Memory B cell (primary cell): ENCODE data around the gene S100G.
A peak's percentile ranks its signal among the peaks of the same experiment; 100 is the strongest.

ENCODE experiments used
- ATAC-seq: fragments of 150-1000 bp; cut with Tn5 transposase; 2 replicates; pipeline ENCODE4 v1.10.0; 2021; ENCODE audit warnings: low read depth, mild to moderate bottlenecking, moderate library complexity
- DNase-seq, 2 donors: peaks; one replicate each; pipeline ENCODE4 v3.0.0; 2022; ENCODE audit warnings: low spot score in 2 of 2
- H3K27ac Mint-ChIP-seq: one replicate; pipeline ENCODE4 v1.8.0; 2022; ENCODE audit warnings: mild to moderate bottlenecking, moderate library complexity, mixed read lengths
- H3K27me3 Mint-ChIP-seq: one replicate; pipeline ENCODE4 v1.8.0; 2022; ENCODE audit warnings: mixed read lengths
- H3K36me3 Mint-ChIP-seq: one replicate; pipeline ENCODE4 v1.8.0; 2022; ENCODE audit warnings: mild to moderate bottlenecking, mixed read lengths
- H3K4me1 Mint-ChIP-seq: one replicate; pipeline ENCODE4 v1.8.0; 2022; ENCODE audit warnings: mixed read lengths
- H3K4me3 Mint-ChIP-seq: one replicate; pipeline ENCODE4 v1.8.0; 2022; ENCODE audit warnings: mild to moderate bottlenecking, moderate library complexity, mixed read lengths
- H3K9me3 Mint-ChIP-seq: one replicate; pipeline ENCODE4 v1.8.0; 2022; ENCODE audit warnings: mixed read lengths

Gene S100G

GRCh38 chrX:16662402-16662801 lies 12.4 kb downstream of the S100G start:
- Mint-ChIP-seq H3K27me3 (no peaks in the 10 kb centered on the region), H3K27ac (no peak overlapping the region), H3K4me1 (no peaks in the 10 kb centered on the region), H3K36me3 (peaks cover 13% of the 10 kb centered on the region), H3K4me3 (no peak overlapping the region), H3K9me3 (no peaks in the 10 kb centered on the region)
- no peak for DNase-seq
- ATAC-seq: no peak

DNA sequence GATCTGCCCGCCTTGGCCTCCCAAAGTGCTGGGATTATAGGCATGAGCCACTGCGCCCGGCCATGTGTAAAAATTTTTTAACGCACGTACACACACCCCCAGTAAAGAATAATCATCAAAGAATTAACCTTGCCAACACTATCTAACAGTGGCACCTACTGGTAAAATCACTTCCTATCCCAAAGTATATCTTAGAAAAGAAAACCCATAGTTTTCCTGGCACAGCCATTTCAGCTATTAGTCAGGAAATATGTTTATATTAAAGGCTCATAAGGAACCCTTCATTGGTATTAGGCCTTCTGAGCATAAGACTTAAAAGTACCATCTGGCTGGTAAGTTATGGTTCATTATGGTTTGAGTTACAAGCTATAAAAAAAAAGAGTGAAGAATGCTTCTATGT lies 14.1 kb downstream of the S100G start:
- no peaks in the 10 kb centered on the region for H3K4me1 Mint-ChIP-seq
- no peaks in the 10 kb centered on the region for H3K27me3 Mint-ChIP-seq
- H3K36me3 Mint-ChIP-seq: peaks cover 22% of the 10 kb centered on the region
- H3K9me3 Mint-ChIP-seq: no peaks in the 10 kb centered on the region
- no peak for ATAC-seq
- H3K27ac Mint-ChIP-seq: no peak overlapping the region
- no peak overlapping the region for H3K4me3 Mint-ChIP-seq
- DNase-seq: no peak

DNA sequence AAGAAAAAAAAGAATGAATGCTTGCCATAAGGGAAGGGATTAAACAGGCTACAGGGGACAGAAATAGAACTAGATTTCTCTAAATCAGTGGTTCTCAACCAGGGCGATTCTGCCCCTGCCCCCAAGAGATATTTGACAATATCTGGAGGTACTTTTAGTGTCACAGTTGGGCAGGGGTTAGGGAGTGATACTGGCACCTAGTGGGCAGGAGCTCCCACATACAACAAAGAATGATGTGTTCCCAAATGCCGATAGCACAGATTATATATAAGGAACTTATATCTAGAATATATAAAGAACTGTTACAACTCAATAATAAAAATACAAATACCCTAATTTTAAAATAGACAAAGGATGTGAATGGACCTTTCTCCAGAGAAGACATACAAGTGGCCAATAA lies 14.7 kb downstream of the S100G start:
- H3K9me3 Mint-ChIP-seq: no peaks in the 10 kb centered on the region
- no peak overlapping the region for H3K27ac Mint-ChIP-seq
- peaks cover 24% of the 10 kb centered on the region for H3K36me3 Mint-ChIP-seq
- no peaks in the 10 kb centered on the region for H3K4me1 Mint-ChIP-seq
- no peak overlapping the region for H3K4me3 Mint-ChIP-seq
- ATAC-seq (no peak), DNase-seq (no peak)
- H3K27me3 Mint-ChIP-seq: no peaks in the 10 kb centered on the region

GRCh38 chrX:16665089-16665488 lies 15.1 kb downstream of the S100G start:
- no peak for ATAC-seq
- Mint-ChIP-seq H3K4me3 (no peak overlapping the region), H3K9me3 (no peaks in the 10 kb centered on the region), H3K27ac (no peak overlapping the region), H3K36me3 (peaks cover 24% of the 10 kb centered on the region), H3K27me3 (no peaks in the 10 kb centered on the region), H3K4me1 (no peaks in the 10 kb centered on the region)
- DNase-seq: no peak

DNA sequence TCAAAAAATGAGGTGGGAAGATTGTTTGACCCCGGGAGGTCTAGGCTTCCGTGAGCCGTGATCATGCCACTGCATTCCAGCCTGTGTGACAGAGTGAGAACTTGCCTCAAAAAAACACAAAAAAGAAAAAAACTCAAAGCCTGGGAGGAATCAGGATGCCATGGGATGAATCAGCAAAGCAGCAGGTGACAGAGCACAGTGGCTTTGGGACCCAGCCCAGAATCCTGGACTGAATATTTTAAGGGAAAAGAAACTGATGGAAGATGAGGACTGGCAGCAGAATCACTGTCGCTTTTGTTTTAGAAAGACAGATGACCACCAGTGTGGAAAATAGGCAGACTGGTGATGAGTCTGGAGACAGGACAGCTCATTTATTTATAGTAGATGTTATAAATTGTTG lies 16.6 kb downstream of the S100G start:
- Mint-ChIP-seq H3K36me3 (peaks cover 24% of the 10 kb centered on the region), H3K9me3 (no peaks in the 10 kb centered on the region), H3K4me1 (no peaks in the 10 kb centered on the region), H3K27me3 (no peaks in the 10 kb centered on the region), H3K27ac (no peak overlapping the region), H3K4me3 (no peak overlapping the region)
- DNase-seq: no peak
- ATAC-seq: no peak

DNA sequence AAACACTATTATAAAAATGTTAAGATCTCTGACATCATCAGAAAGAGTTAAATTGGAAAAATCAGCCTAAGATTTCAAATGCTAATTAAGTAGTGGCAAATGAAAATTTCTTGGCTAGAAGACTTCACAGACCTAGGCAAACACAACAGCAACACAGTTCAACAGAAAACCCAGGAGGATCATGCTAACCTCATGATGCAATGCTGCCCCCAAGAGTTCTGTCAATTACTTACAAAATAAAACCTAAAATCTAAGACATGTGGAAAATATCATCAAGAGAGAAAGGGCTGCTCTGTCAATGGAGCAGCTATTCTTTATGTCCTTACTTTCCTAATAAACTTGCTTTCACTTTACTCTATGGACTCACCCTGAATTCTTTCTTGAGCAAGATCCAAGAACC lies 21.0 kb downstream of the S100G start:
- ATAC-seq (no peak), DNase-seq (no peak)

DNA sequence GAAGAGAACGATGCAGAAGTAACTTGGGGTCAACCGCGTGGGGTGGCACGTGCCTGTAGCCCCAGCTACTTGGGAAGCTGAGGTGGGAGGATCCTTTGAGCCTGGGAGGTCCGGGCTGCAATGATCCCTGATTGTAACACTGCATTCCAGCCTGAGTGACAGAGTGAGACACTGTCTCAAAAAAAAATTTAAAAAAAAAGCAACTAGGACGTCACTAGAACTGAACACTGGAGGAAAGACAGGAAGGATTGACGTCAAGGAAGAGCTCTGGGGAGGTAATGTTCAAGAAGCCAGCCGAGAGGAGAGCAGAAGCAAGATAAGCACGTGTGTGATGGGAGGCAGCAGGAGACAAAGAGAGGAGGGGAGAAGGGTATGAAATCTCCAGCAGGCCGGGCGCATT lies 28.7 kb downstream of the S100G start:
- Mint-ChIP-seq H3K27me3 (no peaks in the 10 kb centered on the region), H3K4me3 (no peak overlapping the region), H3K4me1 (no peaks in the 10 kb centered on the region), H3K27ac (no peak overlapping the region), H3K36me3 (peaks cover 12% of the 10 kb centered on the region), H3K9me3 (no peaks in the 10 kb centered on the region)
- no peak for ATAC-seq
- DNase-seq: no peak

More for the DNA sequence above, 21.0 kb downstream of the S100G start:
- Mint-ChIP-seq H3K4me3 (no peak overlapping the region), H3K9me3 (no peaks in the 10 kb centered on the region), H3K36me3 (peaks cover 16% of the 10 kb centered on the region), H3K4me1 (no peaks in the 10 kb centered on the region), H3K27me3 (no peaks in the 10 kb centered on the region), H3K27ac (no peak overlapping the region)

DNA sequence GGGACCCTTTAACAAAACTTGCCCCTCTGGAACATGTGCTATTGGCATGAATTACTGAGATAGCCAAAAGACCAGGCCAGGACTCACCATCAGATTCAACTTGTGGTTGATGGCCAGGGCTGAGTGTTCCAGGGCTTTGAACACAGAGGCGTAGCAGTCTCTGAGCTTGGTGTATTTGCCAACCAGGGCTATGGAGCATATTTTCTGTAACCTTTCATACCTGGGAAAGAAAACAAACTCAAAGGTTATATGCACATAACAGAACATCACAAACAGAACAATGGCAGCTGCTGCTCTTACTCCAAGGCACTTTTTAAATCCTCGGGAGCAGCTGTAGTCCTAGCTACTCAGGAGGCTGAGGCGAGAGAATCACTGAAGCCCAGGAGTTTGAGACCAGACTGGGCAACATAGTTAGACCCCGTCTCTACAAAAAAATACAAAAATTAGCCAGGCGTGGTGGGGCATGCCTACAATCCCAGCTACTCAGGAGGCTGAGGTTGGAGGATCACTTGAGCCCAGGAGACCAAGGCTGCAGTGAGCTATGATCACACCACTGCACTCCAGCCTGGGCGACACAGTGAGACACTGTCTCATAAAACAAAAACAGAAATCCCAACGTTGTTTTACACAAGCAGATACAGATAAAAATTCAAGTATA lies 33.2 kb downstream of the S100G start:
- DNase-seq (no peak), ATAC-seq (no peak)
- Mint-ChIP-seq H3K27ac (no peak overlapping the region), H3K4me1 (no peaks in the 10 kb centered on the region), H3K27me3 (no peaks in the 10 kb centered on the region), H3K36me3 (peaks cover 8% of the 10 kb centered on the region), H3K4me3 (no peak overlapping the region), H3K9me3 (no peaks in the 10 kb centered on the region)

- H3K27ac Mint-ChIP-seq: no peak overlapping the region
- H3K9me3 Mint-ChIP-seq: no peaks in the 10 kb centered on the region
- no peaks in the 10 kb centered on the region for H3K27me3 Mint-ChIP-seq
- no peak for ATAC-seq
- H3K4me3 Mint-ChIP-seq: no peak overlapping the region
- H3K4me1 Mint-ChIP-seq: no peaks in the 10 kb centered on the region
- H3K36me3 Mint-ChIP-seq: peaks cover 6% of the 10 kb centered on the region
- DNase-seq: no peak
These were observed 37.6 kb downstream of the S100G start for GRCh38 chrX:16687514-16687913.

DNA sequence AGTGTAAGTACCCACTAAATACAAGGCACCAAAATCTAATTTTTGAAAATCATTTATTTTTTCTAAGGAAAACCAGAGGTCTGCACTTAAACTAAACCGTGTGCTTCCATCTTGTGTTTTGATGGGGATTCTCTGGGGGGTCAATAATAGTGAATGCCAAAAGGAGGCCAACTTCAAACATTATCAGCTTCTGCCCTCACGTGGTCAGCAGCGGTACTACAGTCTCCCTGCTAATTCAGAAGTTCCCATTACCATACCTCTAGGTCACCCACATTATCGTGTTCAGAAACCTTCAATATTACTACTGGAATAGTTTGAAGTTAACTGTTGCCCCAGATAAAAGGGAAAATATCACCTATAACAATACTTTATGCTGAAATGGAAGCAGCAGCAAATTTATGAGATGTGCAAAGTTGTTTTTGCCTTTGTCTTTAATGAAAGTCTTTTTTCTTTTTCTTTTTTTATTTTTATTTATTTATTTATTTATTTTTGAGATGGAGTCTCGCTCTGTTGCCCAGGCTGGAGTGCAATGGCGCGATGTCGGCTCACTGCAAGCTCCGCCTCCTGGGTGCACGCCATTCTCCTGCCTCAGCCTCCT lies 45.2 kb downstream of the S100G start:
- Mint-ChIP-seq H3K9me3 (no peaks in the 10 kb centered on the region), H3K27me3 (no peaks in the 10 kb centered on the region), H3K36me3 (peaks cover 8% of the 10 kb centered on the region), H3K4me3 (no peak overlapping the region), H3K27ac (no peak overlapping the region), H3K4me1 (no peaks in the 10 kb centered on the region)
- peak; percentile 56 for ATAC-seq
- peak; percentile 54 to 67 for DNase-seq

- no peaks in the 10 kb centered on the region for H3K9me3 Mint-ChIP-seq
- H3K27ac Mint-ChIP-seq: no peak overlapping the region
- DNase-seq (no peak), ATAC-seq (no peak)
- peaks cover 6% of the 10 kb centered on the region for H3K36me3 Mint-ChIP-seq
- H3K27me3 Mint-ChIP-seq: no peaks in the 10 kb centered on the region
- no peaks in the 10 kb centered on the region for H3K4me1 Mint-ChIP-seq
- no peak overlapping the region for H3K4me3 Mint-ChIP-seq
These were observed 47.0 kb downstream of the S100G start for GRCh38 chrX:16696956-16697355.

DNA sequence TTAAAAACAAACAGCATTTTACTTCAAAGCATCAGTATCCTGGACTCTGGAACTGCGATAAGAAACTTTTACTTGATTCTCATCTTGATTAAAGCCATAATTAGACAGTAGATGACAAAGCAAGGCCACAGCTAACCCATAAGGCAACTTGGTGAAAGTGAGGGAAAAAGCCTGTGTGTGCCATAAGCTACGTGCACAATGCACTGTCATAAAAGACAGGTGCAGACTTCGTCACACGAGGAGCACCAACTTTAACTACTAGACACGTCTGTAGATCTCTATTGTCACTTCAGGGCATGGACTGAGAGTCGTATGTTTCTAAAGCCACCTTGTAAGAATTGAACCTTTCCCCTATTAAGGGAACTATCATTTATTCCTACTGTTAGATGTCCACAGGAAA lies 49.4 kb downstream of the S100G start:
- Mint-ChIP-seq H3K27ac (no peak overlapping the region), H3K27me3 (no peaks in the 10 kb centered on the region), H3K4me3 (no peak overlapping the region), H3K36me3 (no peaks in the 10 kb centered on the region), H3K9me3 (no peaks in the 10 kb centered on the region), H3K4me1 (no peaks in the 10 kb centered on the region)
- ATAC-seq (no peak), DNase-seq (no peak)

DNA sequence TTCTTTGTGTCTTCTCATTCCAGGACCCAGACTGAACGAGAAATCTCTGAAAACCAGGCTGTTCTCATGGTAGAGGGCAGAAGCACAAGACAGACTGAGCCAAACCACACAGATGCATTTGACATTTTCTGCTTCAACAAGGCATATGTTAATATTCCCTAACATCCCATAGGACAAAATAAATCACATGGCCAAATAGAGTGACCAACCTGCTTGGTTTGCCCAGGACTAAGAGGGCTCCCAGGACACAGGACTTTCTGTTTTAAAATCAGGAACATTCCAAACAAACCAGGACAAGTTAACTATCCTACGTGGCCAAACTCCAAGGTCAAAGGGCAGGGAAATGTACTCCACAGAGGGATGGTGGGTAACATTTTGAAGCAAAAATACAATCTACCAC lies 50.8 kb downstream of the S100G start:
- ATAC-seq (no peak), DNase-seq (no peak)
- no peaks in the 10 kb centered on the region for H3K27me3 Mint-ChIP-seq
- H3K27ac Mint-ChIP-seq: no peak overlapping the region
- no peaks in the 10 kb centered on the region for H3K9me3 Mint-ChIP-seq
- H3K36me3 Mint-ChIP-seq: no peaks in the 10 kb centered on the region
- no peak overlapping the region for H3K4me3 Mint-ChIP-seq
- H3K4me1 Mint-ChIP-seq: peaks cover 2% of the 10 kb centered on the region

DNA sequence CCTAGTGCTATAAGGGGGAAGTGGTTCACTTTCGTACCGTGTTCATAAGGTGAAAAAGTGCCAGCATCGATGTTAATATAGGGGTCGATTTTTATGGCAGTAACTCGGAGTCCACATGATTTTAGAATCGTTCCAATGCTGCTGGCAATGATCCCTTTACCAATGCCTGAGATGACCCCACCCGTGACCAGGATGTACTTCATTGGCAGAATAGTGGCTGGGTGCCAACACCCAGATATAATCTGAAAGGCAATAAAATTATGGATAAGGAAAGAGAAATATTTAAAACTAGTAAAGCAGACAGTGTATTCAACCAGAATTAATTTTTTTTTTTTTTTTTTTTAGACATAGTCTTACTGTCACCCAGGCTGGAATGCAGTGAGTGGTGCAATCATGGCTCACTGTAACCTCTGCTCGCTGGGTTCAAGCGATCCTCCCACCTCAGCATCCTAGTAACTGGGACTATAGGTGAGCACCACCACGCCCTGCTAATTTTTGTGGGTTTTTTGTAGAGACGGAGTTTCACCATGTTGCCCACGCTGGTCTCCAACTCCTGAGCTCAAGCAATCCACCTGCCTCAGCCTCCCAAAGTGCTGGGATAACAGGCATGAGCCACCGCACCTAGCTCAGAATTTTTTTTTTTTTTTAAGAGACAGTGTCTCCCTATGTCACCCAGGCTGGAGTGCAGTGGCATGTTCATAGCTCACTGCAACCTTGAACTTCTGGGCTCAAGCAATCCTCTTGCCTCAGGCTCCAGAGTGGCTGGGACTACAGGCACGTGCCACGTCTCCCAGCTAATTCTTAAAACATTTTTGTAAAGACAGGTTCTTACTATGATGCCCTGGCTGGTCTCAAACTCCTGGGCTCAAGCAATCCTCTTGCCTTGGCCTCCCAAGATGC lies 53.0 kb downstream of the S100G start:
- DNase-seq (no peak), ATAC-seq (no peak)
- H3K4me3 Mint-ChIP-seq: no peak overlapping the region
- H3K27ac Mint-ChIP-seq: no peak overlapping the region
- H3K36me3 Mint-ChIP-seq: no peaks in the 10 kb centered on the region
- H3K27me3 Mint-ChIP-seq: no peaks in the 10 kb centered on the region
- H3K9me3 Mint-ChIP-seq: no peaks in the 10 kb centered on the region
- H3K4me1 Mint-ChIP-seq: peaks cover 2% of the 10 kb centered on the region
